ENCODE results near the gene CTSW.

The CTSW gene

GRCh38 chr11:65917434-65918210, 38.0 kb downstream of the CTSW start:
- H3K4me1 ChIP-seq (ENCODE audit: insufficient read depth, low read length, severe bottlenecking): peaks cover 24% of the 10 kb centered on the region
- peak overlapping the region; percentile 83 for H3K9ac ChIP-seq (ENCODE audit: low read length)
- H2AFZ ChIP-seq (ENCODE audit: low read length): no peak overlapping the region
- no peaks in the 10 kb centered on the region for H4K20me1 ChIP-seq (ENCODE audit: insufficient read depth, low read length)
- H3K27me3 ChIP-seq (ENCODE audit: insufficient read depth, low read length): no peaks in the 10 kb centered on the region
- H3K4me2 ChIP-seq (ENCODE audit: low read length): peak overlapping the region; percentile 98
- H3K36me3 ChIP-seq (ENCODE audit: insufficient read depth, low read length): 0 out of 2 replicates have a peak, but pooled peaks cover under 1% of the 10 kb centered on the region
- TF ChIP-seq EZH2 (IDR thresholded peaks at IDR 0.05; ENCODE audit: borderline replicate concordance, low read length) (no peak), CTCF (IDR thresholded peaks at IDR 0.05; ENCODE audit: low read length) (no peak)
- H3K79me2 ChIP-seq (ENCODE audit: insufficient read depth, low read length): no peaks in the 10 kb centered on the region
- H3K27ac ChIP-seq (ENCODE audit: low read depth, low read length, poor library complexity, severe bottlenecking): no peak overlapping the region
- no peaks in the 10 kb centered on the region for H3F3A ChIP-seq (ENCODE audit: insufficient read depth, low read length)
- peak overlapping the region; percentile 78 for H3K4me3 ChIP-seq (ENCODE audit: low read depth, low read length, poor library complexity, severe bottlenecking)
- no peaks in the 10 kb centered on the region for H3K9me2 ChIP-seq (ENCODE audit: low read depth, low read length)
- no peaks in the 10 kb centered on the region for H3K9me3 ChIP-seq (ENCODE audit: low read length)

- Histone ChIP-seq H3K4me1 (ENCODE audit: insufficient read depth, low read length, severe bottlenecking) (peaks cover 24% of the 10 kb centered on the region), H3K36me3 (ENCODE audit: insufficient read depth, low read length) (0 out of 2 replicates have a peak, but pooled peaks cover 3% of the 10 kb centered on the region), H3F3A (ENCODE audit: insufficient read depth, low read length) (no peaks in the 10 kb centered on the region), H3K9me3 (ENCODE audit: low read length) (no peaks in the 10 kb centered on the region), H3K27ac (ENCODE audit: low read depth, low read length, poor library complexity, severe bottlenecking) (no peak within 1 kb of the TSS), H4K20me1 (ENCODE audit: insufficient read depth, low read length) (no peaks in the 10 kb centered on the region), H3K9me2 (ENCODE audit: low read depth, low read length) (no peaks in the 10 kb centered on the region), H3K4me3 (ENCODE audit: low read depth, low read length, poor library complexity, severe bottlenecking) (peak within 1 kb of the TSS; percentile 85), H3K79me2 (ENCODE audit: insufficient read depth, low read length) (no peaks in the 10 kb centered on the region), H2AFZ (ENCODE audit: low read length) (no peak within 1 kb of the TSS), H3K4me2 (ENCODE audit: low read length) (peak within 1 kb of the TSS; percentile 98), H3K27me3 (ENCODE audit: insufficient read depth, low read length) (no peaks in the 10 kb centered on the region), H3K9ac (ENCODE audit: low read length) (peak within 1 kb of the TSS; percentile 83)
- TF ChIP-seq CTCF (IDR thresholded peaks at IDR 0.05; ENCODE audit: low read length): no peak
- TF ChIP-seq EZH2 (IDR thresholded peaks at IDR 0.05; ENCODE audit: borderline replicate concordance, low read length): no peak
Observed at GRCh38 chr11:65918211-65919140, 38.8 kb downstream of the CTSW start, which contains the start of gene C11orf68. TSS of gene C11orf68 (minus strand) at chr11:65919062. CDS start at chr11:65919031, 31 bp downstream.

- no peak within 1 kb of the TSS for H2AFZ ChIP-seq (ENCODE audit: low read length)
- H3K4me1 ChIP-seq (ENCODE audit: insufficient read depth, low read length, severe bottlenecking): peaks cover 24% of the 10 kb centered on the region
- H3K79me2 ChIP-seq (ENCODE audit: insufficient read depth, low read length): no peaks in the 10 kb centered on the region
- H3K27me3 ChIP-seq (ENCODE audit: insufficient read depth, low read length): no peaks in the 10 kb centered on the region
- peak within 1 kb of the TSS; percentile 83 for H3K9ac ChIP-seq (ENCODE audit: low read length)
- no peaks in the 10 kb centered on the region for H4K20me1 ChIP-seq (ENCODE audit: insufficient read depth, low read length)
- H3K27ac ChIP-seq (ENCODE audit: low read depth, low read length, poor library complexity, severe bottlenecking): no peak within 1 kb of the TSS
- peak within 1 kb of the TSS; percentile 98 for H3K4me2 ChIP-seq (ENCODE audit: low read length)
- no peaks in the 10 kb centered on the region for H3F3A ChIP-seq (ENCODE audit: insufficient read depth, low read length)
- H3K9me3 ChIP-seq (ENCODE audit: low read length): no peaks in the 10 kb centered on the region
- TF ChIP-seq EZH2 (IDR thresholded peaks at IDR 0.05; ENCODE audit: borderline replicate concordance, low read length): no peak
- TF ChIP-seq CTCF (IDR thresholded peaks at IDR 0.05; ENCODE audit: low read length): no peak
- no peaks in the 10 kb centered on the region for H3K9me2 ChIP-seq (ENCODE audit: low read depth, low read length)
- 0 out of 2 replicates have a peak, but pooled peaks cover 3% of the 10 kb centered on the region for H3K36me3 ChIP-seq (ENCODE audit: insufficient read depth, low read length)
- H3K4me3 ChIP-seq (ENCODE audit: low read depth, low read length, poor library complexity, severe bottlenecking): peak within 1 kb of the TSS; percentile 85
Observed at GRCh38 chr11:65919141-65919572, 39.5 kb downstream of the CTSW start, which contains the start of gene DRAP1. TSS of gene DRAP1 (plus strand) at chr11:65919426. CDS start at chr11:65919502, 76 bp downstream.

All from OCI-LY1 (cell line).